Measurements from ENCODE around the gene DOCK1. TPM values are rescaled to one million over a fixed set of nuclear protein-coding genes. Genes with fewer than 3 reads are reported as not detected.

The DOCK1 gene
- total RNA-seq, 1 donor from 2014 or later, result 25.8 TPM

GRCh38 chr10:127310430-127310829 is 405.2 kb downstream of the DOCK1 start:
- no peak for DNase-seq (ENCODE audit: low spot score in 2 of 2)
- Histone ChIP-seq H3K27me3 (no peaks in the 10 kb centered on the region), H3K4me1 (no peaks in the 10 kb centered on the region), H3K27ac (no peak overlapping the region), H3K36me3 (no peaks in the 10 kb centered on the region), H3K4me3 (no peak overlapping the region), H3K9me3 (no peaks in the 10 kb centered on the region)
- intact Hi-C loops (cut with DNase I), result no loop called here
- no peak for TF ChIP-seq CTCF (IDR thresholded peaks at IDR 0.05)

DNA sequence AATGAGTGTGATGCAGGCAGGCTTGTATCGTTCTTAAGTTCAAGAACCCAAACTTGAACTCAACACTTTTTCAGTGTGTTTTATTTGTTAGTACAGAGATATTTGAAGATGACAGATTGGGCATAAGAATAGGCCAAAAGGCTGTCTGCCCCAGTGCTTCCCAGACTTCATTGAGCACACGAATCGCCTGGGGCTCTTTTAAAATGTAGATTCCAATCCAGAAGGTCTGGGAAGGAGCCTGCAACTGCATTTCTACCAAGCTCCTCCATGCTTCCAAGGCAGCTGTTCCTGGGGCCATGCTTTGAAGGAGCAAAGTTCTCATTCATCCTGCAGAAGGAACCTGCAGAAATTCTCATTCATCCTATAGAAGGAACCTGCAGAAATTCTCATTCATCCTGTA is 405.7 kb downstream of the DOCK1 start:
- intact Hi-C loops (cut with DNase I), result no loop called here
- H3K4me1 ChIP-seq, result no peaks in the 10 kb centered on the region
- TF ChIP-seq CTCF (IDR thresholded peaks at IDR 0.05), result no peak
- H3K9me3 ChIP-seq, result no peaks in the 10 kb centered on the region
- H3K27me3 ChIP-seq, result no peaks in the 10 kb centered on the region
- no peaks in the 10 kb centered on the region for H3K36me3 ChIP-seq
- H3K4me3 ChIP-seq, result no peak overlapping the region
- H3K27ac ChIP-seq, result no peak overlapping the region
- no peak for DNase-seq (ENCODE audit: low spot score in 2 of 2)

GRCh38 chr10:127313996-127314700 is 408.9 kb downstream of the DOCK1 start:
- intact Hi-C loops (cut with DNase I), result no loop called here
- no peak for TF ChIP-seq CTCF (IDR thresholded peaks at IDR 0.05)
- no peaks in the 10 kb centered on the region for H3K4me1 ChIP-seq
- H3K4me3 ChIP-seq, result no peak overlapping the region
- DNase-seq (ENCODE audit: low spot score in 2 of 2), result no peak
- no peaks in the 10 kb centered on the region for H3K9me3 ChIP-seq
- H3K36me3 ChIP-seq, result no peaks in the 10 kb centered on the region
- no peaks in the 10 kb centered on the region for H3K27me3 ChIP-seq
- H3K27ac ChIP-seq, result no peak overlapping the region

- Histone ChIP-seq H3K4me1 (no peaks in the 10 kb centered on the region), H3K27ac (no peak overlapping the region), H3K36me3 (no peaks in the 10 kb centered on the region), H3K4me3 (no peak overlapping the region), H3K27me3 (no peaks in the 10 kb centered on the region), H3K9me3 (no peaks in the 10 kb centered on the region)
- TF ChIP-seq CTCF (IDR thresholded peaks at IDR 0.05), result no peak
- intact Hi-C loops (cut with DNase I), result no loop called here
- no peak for DNase-seq (ENCODE audit: low spot score in 2 of 2)
Measured at GRCh38 chr10:127314797-127315196, 409.6 kb downstream of the DOCK1 start.

- H3K27me3 ChIP-seq, result no peaks in the 10 kb centered on the region
- H3K9me3 ChIP-seq, result no peaks in the 10 kb centered on the region
- intact Hi-C loops (cut with DNase I), result no loop called here
- no peak overlapping the region for H3K4me3 ChIP-seq
- no peaks in the 10 kb centered on the region for H3K4me1 ChIP-seq
- no peak for DNase-seq (ENCODE audit: low spot score in 2 of 2)
- H3K36me3 ChIP-seq, result no peaks in the 10 kb centered on the region
- H3K27ac ChIP-seq, result no peak overlapping the region
- no peak for TF ChIP-seq CTCF (IDR thresholded peaks at IDR 0.05)
Measured at GRCh38 chr10:127315888-127316287, 410.7 kb downstream of the DOCK1 start.

DNA sequence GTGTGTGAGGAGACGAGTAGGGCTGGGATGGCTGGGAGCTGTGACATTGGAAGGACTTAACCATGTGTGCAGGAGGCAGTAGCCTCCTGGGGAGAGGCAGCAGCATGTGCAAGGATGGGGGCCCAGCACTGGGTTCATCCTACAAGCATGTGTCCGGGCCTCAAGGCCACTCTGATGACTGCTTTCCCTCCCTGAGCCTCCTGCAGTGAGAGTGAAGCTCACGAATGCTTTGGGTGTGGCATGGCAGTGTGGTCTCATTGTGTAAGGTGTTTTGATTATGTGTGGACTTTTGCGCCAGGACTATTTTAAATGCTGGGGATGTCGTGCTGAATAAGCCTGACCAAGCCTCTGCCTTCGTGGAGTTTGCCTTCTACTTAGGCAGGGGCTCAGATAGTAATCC is 413.2 kb downstream of the DOCK1 start:
- TF ChIP-seq CTCF (IDR thresholded peaks at IDR 0.05), result no peak
- DNase-seq (ENCODE audit: low spot score in 2 of 2), result no peak
- intact Hi-C loops (cut with DNase I), result no loop called here

More for the DNA sequence above, 413.2 kb downstream of the DOCK1 start:
- no peaks in the 10 kb centered on the region for H3K9me3 ChIP-seq
- no peaks in the 10 kb centered on the region for H3K27me3 ChIP-seq
- H3K4me1 ChIP-seq, result no peaks in the 10 kb centered on the region
- H3K27ac ChIP-seq, result no peak overlapping the region
- no peak overlapping the region for H3K4me3 ChIP-seq
- H3K36me3 ChIP-seq, result no peaks in the 10 kb centered on the region
